Karpas-422 (cell line): ENCODE data around the gene ACTL8. TPM values are rescaled to one million over a fixed set of nuclear protein-coding genes. Genes with fewer than 3 reads are reported as not detected.

Experiments
- DNase-seq: peaks from one replicate; pipeline ENCODE4 v3.0.0-alpha.2; 2015
- H2AFZ ChIP-seq: fragments of 200-600 bp; sonication (generic); 2 replicates; pipeline ENCODE4 v1.6.1; 2014; ENCODE audit warnings: antibody characterized with exemption, low read length, mixed read lengths
- H3K27ac ChIP-seq: fragments of 200-600 bp; sonication (generic); 2 replicates; pipeline ENCODE4 v1.5.1; 2014; ENCODE audit warnings: mild to moderate bottlenecking, low read length, moderate library complexity
- H3K27me3 ChIP-seq: fragments of 200-600 bp; sonication (generic); 2 replicates; pipeline ENCODE4 v1.6.1; 2014; ENCODE audit warnings: low read length, mixed read lengths
- H3K36me3 ChIP-seq: fragments of 200-600 bp; sonication (generic); 2 replicates; pipeline ENCODE4 v1.6.1; 2014; ENCODE audit warnings: low read length, mixed read lengths; ENCODE audit not compliant: insufficient read depth
- H3K4me1 ChIP-seq: fragments of 200-600 bp; sonication (generic); 2 replicates; pipeline ENCODE4 v1.6.1; 2014; ENCODE audit warnings: mild to moderate bottlenecking, low read length, mixed read lengths
- H3K4me2 ChIP-seq: fragments of 200-600 bp; sonication (generic); 2 replicates; pipeline ENCODE4 v1.6.1; 2014; ENCODE audit warnings: low read length, low read depth, mild to moderate bottlenecking; ENCODE audit not compliant: poor library complexity, severe bottlenecking
- H3K4me3 ChIP-seq: fragments of 200-600 bp; sonication (generic); 2 replicates; pipeline ENCODE4 v1.5.1; 2014; ENCODE audit warnings: mild to moderate bottlenecking, antibody characterized with exemption, low read length, mixed read lengths
- H3K79me2 ChIP-seq: fragments of 200-600 bp; sonication (generic); 2 replicates; pipeline ENCODE4 v1.6.1; 2014; ENCODE audit warnings: mild to moderate bottlenecking, low read length, mixed read lengths
- H3K9ac ChIP-seq: fragments of 200-600 bp; sonication (generic); 2 replicates; pipeline ENCODE4 v1.6.0; 2014; ENCODE audit warnings: low read length
- H3K9me2 ChIP-seq: fragments of 200-600 bp; sonication (generic), shearing (Covaris generic); replicated peaks from 2 replicates; pipeline ENCODE4 v1.6.0; 2014; ENCODE audit warnings: mild to moderate bottlenecking, low read length, moderate library complexity; ENCODE audit not compliant: insufficient read depth
- H3K9me3 ChIP-seq: fragments of 300-700, 200-600 bp; sonication (generic); 2 replicates; pipeline ENCODE4 v1.6.1; 2014; ENCODE audit warnings: low read length, mixed read lengths
- H4K20me1 ChIP-seq: fragments of 200-600 bp; sonication (generic); 2 replicates; pipeline ENCODE4 v1.6.1; 2014; ENCODE audit warnings: mild to moderate bottlenecking, antibody characterized with exemption, low read length, low read depth; ENCODE audit not compliant: insufficient read depth
- total RNA-seq: library from RNA; depleted of rRNA; stranded (reverse); fragments of >200 nt; shearing (Covaris generic); gene quantifications from 2 replicates; pipeline ENCODE4 v1.2.3, GENCODE V29; 2014; ENCODE audit warnings: low replicate concordance; rRNA removed

Gene ACTL8
- total RNA-seq, 1 experiment from 2014 or later, result not detected

DNA sequence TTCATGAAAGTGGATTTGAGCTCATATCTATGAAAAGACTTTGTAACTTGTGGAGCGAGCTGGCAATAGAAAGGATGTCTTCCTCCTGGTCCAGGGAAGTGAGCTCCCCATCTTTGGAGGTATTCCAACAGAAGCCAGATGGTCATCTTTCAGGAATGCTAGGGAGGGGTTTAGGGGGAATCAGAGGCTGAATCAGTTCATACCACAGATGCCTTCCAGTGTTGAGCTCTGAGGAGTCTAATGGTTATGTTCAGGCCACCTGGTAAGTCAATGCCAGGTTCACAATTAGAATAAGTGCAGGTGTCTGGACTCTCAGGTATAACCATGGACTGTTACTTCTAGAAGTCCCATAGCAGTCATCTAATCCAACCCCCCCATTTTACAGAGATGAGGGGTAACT is 119.1 kb downstream of the ACTL8 start:
- Histone ChIP-seq H3K9ac (no peak overlapping the region), H3K9me2 (no peaks in the 10 kb centered on the region), H2AFZ (no peak overlapping the region), H3K9me3 (no peaks in the 10 kb centered on the region), H4K20me1 (no peaks in the 10 kb centered on the region), H3K4me3 (no peak overlapping the region), H3K4me2 (no peak overlapping the region), H3K36me3 (no peaks in the 10 kb centered on the region), H3K4me1 (peaks cover 9% of the 10 kb centered on the region), H3K27me3 (no peaks in the 10 kb centered on the region), H3K79me2 (no peaks in the 10 kb centered on the region), H3K27ac (no peak overlapping the region)
- no peak for DNase-seq

DNA sequence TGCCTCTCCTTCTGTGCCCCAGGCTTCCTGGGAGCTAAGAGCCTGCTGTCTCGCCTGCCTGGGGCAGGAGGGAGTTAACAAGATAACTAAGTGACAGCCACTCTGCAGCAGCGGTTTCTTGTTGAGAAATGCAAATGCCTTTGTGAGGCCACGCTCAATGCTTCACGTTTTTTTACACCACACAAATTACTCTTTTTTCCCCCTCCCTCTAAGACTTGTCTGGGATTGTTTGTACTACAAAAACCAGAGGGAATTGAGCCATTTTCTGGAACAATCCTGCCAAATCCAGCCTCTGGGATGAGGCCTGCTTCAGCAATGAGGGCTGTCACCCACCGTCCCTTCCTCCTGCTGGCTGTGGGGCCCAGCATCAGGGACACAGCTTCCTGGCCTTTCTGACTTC is 119.6 kb downstream of the ACTL8 start:
- H3K4me3 ChIP-seq, result no peak overlapping the region
- H3K79me2 ChIP-seq, result no peaks in the 10 kb centered on the region

DNA sequence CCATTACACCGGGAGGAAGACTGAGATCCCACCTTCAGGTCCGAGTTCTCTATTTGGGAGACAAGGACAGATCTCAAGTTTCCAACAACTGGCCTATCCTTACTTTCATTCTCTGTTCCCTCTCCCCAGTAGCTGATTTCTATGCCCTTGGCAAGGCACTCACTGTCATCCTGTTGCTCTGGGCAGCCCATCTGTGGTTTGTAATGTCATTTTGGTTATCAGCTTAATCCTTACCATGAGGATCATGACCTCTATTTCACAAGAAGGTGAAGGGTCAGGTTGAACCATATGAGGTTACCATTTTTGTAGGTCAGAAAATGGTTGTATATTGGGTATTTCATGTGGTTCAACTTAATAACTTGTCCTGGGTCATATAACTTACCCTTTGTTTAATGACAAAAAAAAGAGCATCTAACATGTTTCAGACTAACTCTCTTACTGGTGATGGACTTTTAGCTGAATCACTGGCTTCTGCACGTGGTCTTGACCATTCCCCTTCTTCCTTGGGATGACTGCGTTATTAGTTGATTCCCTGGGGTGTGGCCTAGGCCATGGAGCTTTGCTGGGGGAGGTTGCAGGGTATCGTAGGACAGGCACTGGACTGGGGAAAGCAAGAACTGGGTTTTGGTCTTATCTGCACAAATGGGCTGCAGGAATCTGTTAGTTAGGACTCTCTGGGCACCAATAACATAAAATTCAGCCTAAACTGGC is 120.2 kb downstream of the ACTL8 start:
- Histone ChIP-seq H3K27ac (no peak overlapping the region), H3K36me3 (no peaks in the 10 kb centered on the region), H3K79me2 (no peaks in the 10 kb centered on the region), H4K20me1 (no peaks in the 10 kb centered on the region), H3K9me3 (no peaks in the 10 kb centered on the region), H3K27me3 (no peaks in the 10 kb centered on the region), H3K9me2 (no peaks in the 10 kb centered on the region), H3K4me3 (no peak overlapping the region), H2AFZ (no peak overlapping the region), H3K4me2 (no peak overlapping the region), H3K9ac (no peak overlapping the region), H3K4me1 (peaks cover 9% of the 10 kb centered on the region)
- DNase-seq, result no peak

More for the DNA sequence above, 119.6 kb downstream of the ACTL8 start:
- Histone ChIP-seq H3K9me2 (no peaks in the 10 kb centered on the region), H3K9me3 (no peaks in the 10 kb centered on the region), H3K4me2 (no peak overlapping the region), H3K36me3 (no peaks in the 10 kb centered on the region), H3K9ac (no peak overlapping the region), H3K27ac (no peak overlapping the region), H3K27me3 (no peaks in the 10 kb centered on the region), H2AFZ (no peak overlapping the region), H4K20me1 (no peaks in the 10 kb centered on the region), H3K4me1 (peaks cover 9% of the 10 kb centered on the region)
- no peak for DNase-seq

DNA sequence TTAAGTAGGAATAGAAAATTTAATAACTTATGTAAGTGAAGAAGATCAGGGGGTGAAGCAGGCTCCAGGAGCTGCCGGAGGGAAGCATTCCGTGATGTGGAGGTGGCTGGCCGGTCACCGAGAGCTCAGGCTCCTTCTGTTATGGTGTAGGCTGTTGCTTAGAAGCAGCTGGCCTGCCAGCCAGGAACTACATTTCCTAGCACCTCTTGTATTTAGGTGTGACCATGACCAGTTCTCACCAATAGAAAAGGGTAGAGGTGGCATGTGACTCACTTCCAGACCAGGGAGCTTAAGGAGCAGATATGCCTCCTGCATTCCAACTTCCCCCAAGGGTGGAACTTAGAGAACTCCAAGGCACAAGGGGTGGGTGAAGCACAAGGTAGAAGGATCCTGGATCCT is 120.7 kb downstream of the ACTL8 start:
- Histone ChIP-seq H3K4me1 (peaks cover 9% of the 10 kb centered on the region), H3K27me3 (no peaks in the 10 kb centered on the region), H3K9me3 (no peaks in the 10 kb centered on the region), H3K36me3 (no peaks in the 10 kb centered on the region), H2AFZ (no peak overlapping the region), H3K9ac (no peak overlapping the region), H3K9me2 (no peaks in the 10 kb centered on the region), H3K79me2 (no peaks in the 10 kb centered on the region), H3K27ac (no peak overlapping the region), H3K4me3 (no peak overlapping the region), H3K4me2 (no peak overlapping the region), H4K20me1 (no peaks in the 10 kb centered on the region)
- DNase-seq, result no peak

Other genes starting within 250 kb of the ACTL8 start
- not detected in 2 replicates for gene ARHGEF10L, start 215.6 kb upstream of the ACTL8 start, total RNA-seq